SK-MEL-5 (cell line): ENCODE measurements around the gene AVP. TPM values are rescaled to one million over a fixed set of nuclear protein-coding genes. Genes with fewer than 3 reads are reported as not detected.

Experiments used
- DNase-seq: peaks from one replicate; pipeline ENCODE4 v3.0.0-alpha.2; 2016; ENCODE audit warnings: low read depth, low spot score
- in situ Hi-C: cut with HindIII; loops from 2 replicates; pipeline ENCODE4 v1.10.0; 2016; ENCODE audit warnings: low sequenced_read_pairs, high pct_unique_total_duplicates, low pct_unique_long_range_greater_than_20kb
- total RNA-seq: library from RNA; depleted of rRNA; stranded (reverse); fragments of >200 nt; shearing (Covaris generic); gene quantifications from 2 replicates; pipeline ENCODE4 v1.2.3, GENCODE V29; 2014; rRNA removed

The AVP gene
- total RNA-seq, 1 experiment from 2014 or later = not detected

DNA sequence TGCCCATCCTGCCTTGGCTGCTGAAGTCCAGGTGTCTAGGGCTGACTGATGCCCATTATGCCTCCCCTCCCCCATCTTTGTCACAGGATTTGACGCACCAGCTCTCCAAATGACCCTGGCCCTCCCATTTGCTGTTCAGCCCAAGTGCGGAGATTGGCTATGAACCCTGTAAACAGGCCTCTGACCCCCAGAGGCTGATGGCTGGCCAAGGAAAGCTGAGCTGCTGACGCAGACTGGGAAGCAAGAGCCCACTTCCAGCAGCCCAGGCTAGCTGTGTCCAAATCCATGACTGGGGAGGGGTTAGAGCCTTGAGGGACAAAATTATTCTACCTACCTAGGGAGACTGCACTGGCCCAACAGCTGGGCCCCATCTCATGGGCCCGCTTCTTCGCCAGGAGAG lies 41.9 kb downstream of the AVP start:
- DNase-seq = no peak
- in situ Hi-C loops = no loop called here

DNA sequence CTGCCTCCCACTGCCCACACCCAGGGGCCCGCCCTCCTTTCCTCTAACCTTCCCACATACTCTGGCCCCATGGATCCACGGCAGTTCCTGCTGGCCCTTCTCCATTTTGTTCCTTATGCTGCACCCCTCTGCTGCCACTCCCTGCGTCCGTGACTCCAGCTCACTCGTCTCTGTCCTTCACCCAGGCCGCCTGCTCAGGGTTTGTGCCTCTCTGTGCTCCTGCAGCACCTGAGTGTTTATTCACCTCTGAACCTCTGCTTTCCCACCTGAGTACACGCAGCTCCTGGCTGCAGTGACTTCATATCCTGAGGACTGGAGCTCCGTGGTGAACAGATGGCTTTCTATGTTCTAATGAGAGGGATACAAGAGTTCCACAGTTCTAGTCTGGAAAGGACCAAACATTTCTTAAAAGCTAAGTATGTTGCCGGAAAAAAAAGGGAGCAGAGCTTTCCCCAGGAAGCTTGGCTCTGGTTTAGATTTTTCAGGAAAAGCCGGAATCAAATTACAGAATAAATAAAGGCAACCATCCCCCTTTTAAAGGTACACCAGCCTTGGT lies 42.6 kb downstream of the AVP start:
- DNase-seq = no peak
- in situ Hi-C loops = no loop called here

DNA sequence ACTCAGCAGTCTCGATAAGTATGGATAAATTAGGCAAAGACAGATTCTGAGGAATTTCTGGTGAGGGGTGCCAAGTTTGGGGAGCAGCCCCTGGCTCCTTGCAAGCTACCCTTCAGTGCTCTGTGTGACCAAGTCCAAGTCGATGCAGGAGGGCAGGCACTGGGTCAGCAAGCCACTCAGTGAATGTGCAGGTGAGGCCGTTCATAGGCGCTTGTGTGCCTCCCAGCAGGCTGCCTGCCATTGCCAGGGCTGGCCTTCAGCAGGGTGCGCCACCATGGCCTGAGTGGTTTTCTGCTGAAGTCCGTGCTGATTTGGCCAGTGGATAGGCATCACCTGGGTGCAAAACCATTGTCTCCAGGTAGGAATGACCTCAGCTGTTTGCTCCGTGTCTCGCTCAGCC lies 44.4 kb downstream of the AVP start:
- in situ Hi-C loops = no loop called here

DNA sequence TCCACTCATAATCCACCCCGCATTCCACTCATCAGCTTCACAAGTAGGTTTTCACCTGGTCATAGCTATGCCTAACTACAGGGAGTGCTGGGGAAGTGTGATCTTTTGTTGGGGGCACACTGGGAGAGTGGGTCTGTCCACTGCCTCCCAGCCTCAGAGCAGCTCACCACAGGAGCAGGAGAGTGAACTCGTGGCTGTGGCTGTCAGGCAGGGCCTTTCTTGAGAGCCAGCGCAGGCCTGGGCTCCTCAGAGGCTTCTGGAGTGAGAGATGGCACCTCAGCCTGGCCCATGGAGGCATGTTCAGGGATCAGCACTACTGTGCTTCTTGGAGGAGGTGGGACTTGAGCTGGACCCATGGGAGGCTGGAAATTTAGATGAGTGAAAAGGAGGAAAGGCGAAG lies 45.1 kb downstream of the AVP start:
- no peak for DNase-seq
- in situ Hi-C loops = no loop called here

More for the DNA sequence above, 44.4 kb downstream of the AVP start:
- DNase-seq = no peak

DNA sequence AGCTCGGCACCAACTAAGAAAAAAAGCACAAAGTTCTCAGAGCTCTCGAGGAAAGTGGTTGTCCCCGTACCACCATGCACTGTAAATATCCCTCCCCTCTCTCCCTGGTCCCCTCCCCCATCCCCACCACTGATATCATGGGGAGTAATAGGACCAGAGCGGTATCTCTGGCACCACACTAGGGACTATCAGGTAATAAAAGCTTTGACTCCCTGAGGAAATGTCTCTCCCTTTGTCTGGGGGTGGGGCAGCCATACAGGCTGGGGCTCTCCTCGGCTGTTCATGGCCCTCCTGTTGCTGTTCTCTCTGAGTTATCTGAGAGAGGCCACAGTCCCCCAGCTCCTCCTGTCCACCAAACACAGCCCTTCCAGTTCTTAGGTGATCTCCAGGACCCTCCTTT lies 46.1 kb downstream of the AVP start:
- no peak for DNase-seq
- in situ Hi-C loops = no loop called here

DNA sequence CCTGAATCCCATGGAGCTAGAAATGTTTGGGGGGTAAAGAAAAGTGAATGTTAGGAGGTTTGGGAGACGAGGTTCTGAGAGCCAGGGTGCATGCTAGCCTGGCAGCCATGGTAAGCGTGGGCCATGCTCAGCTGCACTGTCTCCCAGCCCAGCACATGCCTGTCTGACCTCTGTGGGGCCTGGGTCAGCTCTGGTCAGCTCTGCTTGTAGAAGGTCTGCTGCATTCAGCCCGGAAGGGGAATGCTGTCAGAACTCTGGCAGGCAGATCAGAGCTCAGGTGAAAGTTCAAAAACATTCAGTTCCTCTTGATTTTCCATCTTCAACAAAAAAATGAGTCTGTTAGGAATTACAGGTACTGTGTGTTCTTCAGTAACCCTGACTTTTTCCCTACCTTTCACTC lies 46.9 kb downstream of the AVP start:
- no peak for DNase-seq
- in situ Hi-C loops = no loop called here

DNA sequence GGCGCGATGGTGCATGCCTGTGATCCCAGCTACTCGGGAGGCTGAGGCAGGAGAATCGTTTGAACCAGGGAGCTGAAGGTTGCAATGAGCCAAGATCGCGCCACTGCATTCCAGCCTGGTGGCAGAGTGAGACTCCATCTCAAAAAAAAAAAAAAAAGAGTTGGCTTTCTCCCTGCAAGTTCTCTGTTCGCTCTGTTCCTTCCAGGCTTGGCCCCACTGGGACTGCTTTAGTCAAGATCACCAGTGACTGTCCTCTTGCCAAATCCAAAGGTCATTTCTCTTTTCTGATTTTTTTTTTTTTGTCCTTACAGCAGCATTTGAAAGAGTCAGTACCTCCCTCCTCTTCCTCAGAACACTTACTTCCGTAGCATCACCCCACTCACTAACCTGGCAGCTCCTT lies 51.9 kb downstream of the AVP start:
- no peak for DNase-seq
- in situ Hi-C loops = no loop called here

Other genes with a start within 250 kb of the AVP start
- 17.2 and 22.6 TPM in 2 replicates for gene PCED1A, start 244.1 kb downstream of the AVP start, total RNA-seq
- 39.0 and 39.7 TPM in 2 replicates for gene VPS16, start 244.0 kb downstream of the AVP start, total RNA-seq
- 35.2 and 45.5 TPM in 2 replicates for gene PTPRA, start 211.2 kb downstream of the AVP start, total RNA-seq
- not detected in 2 replicates for gene GNRH2, start 41.1 kb downstream of the AVP start, total RNA-seq
- 68.2 and 82.3 TPM in 2 replicates for gene MRPS26, start 38.7 kb downstream of the AVP start, total RNA-seq
- gene OXT, start 13.1 kb downstream of the AVP start, total RNA-seq = not detected in 2 replicates
- 43.5 and 50.5 TPM in 2 replicates for gene FASTKD5, start 75.1 kb upstream of the AVP start, total RNA-seq
- 4.4 and 5.6 TPM in 2 replicates for gene UBOX5, start 75.1 kb upstream of the AVP start, total RNA-seq
- 5.1 and 5.2 TPM in 2 replicates for gene LZTS3, start 88.8 kb upstream of the AVP start, total RNA-seq
- 85.3 and 85.5 TPM in 2 replicates for gene DDRGK1, start 120.0 kb upstream of the AVP start, total RNA-seq
- gene ITPA, start 124.8 kb upstream of the AVP start, total RNA-seq = 158 and 187 TPM in 2 replicates
- gene SLC4A11, start 154.5 kb upstream of the AVP start, total RNA-seq = 0.82 and 1.8 TPM in 2 replicates